Heart left ventricle (tissue), 13 donors: ENCODE measurements around the gene GCSAM.

Experiments
- CTCF ChIP-seq, 12 donors: fragments of 200-600 bp; sonication (generic) in 4 of 12; IDR thresholded peaks; one replicate each; pipeline versions ENCODE4 v1.5.0 to v1.8.0; 2018 to 2022; ENCODE audit warnings: antibody characterized with exemption in 12 of 12, mild to moderate bottlenecking in 5 of 12
- POLR2A ChIP-seq, 2 donors: fragments of 450-650 bp; IDR thresholded peaks; one replicate each; pipeline ENCODE4 v1.6.1; 2017; ENCODE audit warnings: antibody characterized with exemption in 2 of 2, mild to moderate bottlenecking in 2 of 2, moderate library complexity in 2 of 2
- donor health status: ischemic (EF 13 %, LVEDD 7.1; RV severe dilation, severe dysfunction).
- donor health status: DM: no; HTN: yes; CAD: no.
- donor health status: DM: no; HTN: no; CAD: no.
- donor health status: ischemic (EF 25% LVEDD 6.9; RV normal size, moderate dysfunction).
- donor health status: ischemic (EF 25% LVEDD 5.7; RV mildly dilated, moderate dysfunction).
- donor health status: ischemic (EF 35%, LVEDD 5.7; RV mildly dilated, moderate dysfunction).
- donor health status: nonischemic (EF 11% LVEDD 7.7; RV severe dilation, severe dysfunction).
- donor health status: DM: yes; HTN: yes; CAD: no.
- donor health status: PGD.
- donor health status: ischemic (EF 29% LVEDD 5.4; RV normal size, mild dysfunction).
- donor health status: nonischemic (EF 23%, LVEDD 6.1; RV moderate dilation, normal function).

- TF ChIP-seq POLR2A (IDR thresholded peaks at IDR 0.05) (no peak), CTCF (IDR thresholded peaks at IDR 0.05) (no peak)
These were observed 4.0 kb downstream of the GCSAM start for GRCh38 chr3:112128843-112129727.
